ENCODE data around the gene LYPD6B. TPM values are rescaled to one million over a fixed set of nuclear protein-coding genes. Genes with fewer than 3 reads are reported as not detected.

Gene LYPD6B
- total RNA-seq, 1 donor, result 2.5 TPM

- Histone ChIP-seq H3K27ac (ENCODE audit: low read depth, low read length) (no peak overlapping the region), H3K4me2 (ENCODE audit: insufficient read depth, low read length) (no peak overlapping the region), H4K20me1 (ENCODE audit: insufficient read depth, low read length) (no peaks in the 10 kb centered on the region), H3K4me3 (ENCODE audit: insufficient read depth, low read length) (no peak overlapping the region), H3K27me3 (ENCODE audit: insufficient read depth, low read length) (peaks cover 7% of the 10 kb centered on the region), H3K36me3 (ENCODE audit: insufficient read depth, low read length) (no peaks in the 10 kb centered on the region), H3K4me1 (ENCODE audit: insufficient read depth, low read length) (no peaks in the 10 kb centered on the region), H3K9me3 (ENCODE audit: low read depth, low read length) (no peaks in the 10 kb centered on the region), H2AFZ (ENCODE audit: low read length) (no peak overlapping the region), H3K79me2 (ENCODE audit: insufficient read depth, low read length) (no peaks in the 10 kb centered on the region)
- no peak for DNase-seq (ENCODE audit: insufficient read length, low spot score, missing footprints)
- TF ChIP-seq CTCF (IDR thresholded peaks at IDR 0.05; ENCODE audit: extremely low read depth, low read depth, low read length), result no peak
These were observed 31.5 kb upstream of the LYPD6B start for GRCh38 chr2:149006883-149007543.

GRCh38 chr2:149008381-149008780 lies 30.1 kb upstream of the LYPD6B start:
- no peak overlapping the region for H3K27ac ChIP-seq (ENCODE audit: low read depth, low read length)
- H2AFZ ChIP-seq (ENCODE audit: low read length), result no peak overlapping the region
- no peak overlapping the region for H3K4me3 ChIP-seq (ENCODE audit: insufficient read depth, low read length)
- H3K4me1 ChIP-seq (ENCODE audit: insufficient read depth, low read length), result no peaks in the 10 kb centered on the region
- TF ChIP-seq CTCF (IDR thresholded peaks at IDR 0.05; ENCODE audit: extremely low read depth, low read depth, low read length), result no peak
- peaks cover 7% of the 10 kb centered on the region for H3K27me3 ChIP-seq (ENCODE audit: insufficient read depth, low read length)
- no peaks in the 10 kb centered on the region for H3K36me3 ChIP-seq (ENCODE audit: insufficient read depth, low read length)
- H3K4me2 ChIP-seq (ENCODE audit: insufficient read depth, low read length), result no peak overlapping the region
- no peaks in the 10 kb centered on the region for H3K9me3 ChIP-seq (ENCODE audit: low read depth, low read length)
- DNase-seq (ENCODE audit: insufficient read length, low spot score, missing footprints), result no peak
- H3K79me2 ChIP-seq (ENCODE audit: insufficient read depth, low read length), result no peaks in the 10 kb centered on the region
- H4K20me1 ChIP-seq (ENCODE audit: insufficient read depth, low read length), result no peaks in the 10 kb centered on the region

- no peak for TF ChIP-seq CTCF (IDR thresholded peaks at IDR 0.05; ENCODE audit: extremely low read depth, low read depth, low read length)
These were observed 28.7 kb upstream of the LYPD6B start for GRCh38 chr2:149009576-149010461.

GRCh38 chr2:149012545-149012944 lies 26.0 kb upstream of the LYPD6B start:
- Histone ChIP-seq H3K4me2 (ENCODE audit: insufficient read depth, low read length) (no peak overlapping the region), H3K27ac (ENCODE audit: low read depth, low read length) (no peak overlapping the region), H2AFZ (ENCODE audit: low read length) (no peak overlapping the region), H3K4me3 (ENCODE audit: insufficient read depth, low read length) (no peak overlapping the region), H3K4me1 (ENCODE audit: insufficient read depth, low read length) (no peaks in the 10 kb centered on the region), H4K20me1 (ENCODE audit: insufficient read depth, low read length) (no peaks in the 10 kb centered on the region), H3K27me3 (ENCODE audit: insufficient read depth, low read length) (no peaks in the 10 kb centered on the region), H3K9me3 (ENCODE audit: low read depth, low read length) (no peaks in the 10 kb centered on the region), H3K79me2 (ENCODE audit: insufficient read depth, low read length) (no peaks in the 10 kb centered on the region), H3K36me3 (ENCODE audit: insufficient read depth, low read length) (no peaks in the 10 kb centered on the region)
- no peak for DNase-seq (ENCODE audit: insufficient read length, low spot score, missing footprints)
- TF ChIP-seq CTCF (IDR thresholded peaks at IDR 0.05; ENCODE audit: extremely low read depth, low read depth, low read length), result no peak

More at GRCh38 chr2:149009576-149010461, 28.7 kb upstream of the LYPD6B start:
- Histone ChIP-seq H3K79me2 (ENCODE audit: insufficient read depth, low read length) (no peaks in the 10 kb centered on the region), H4K20me1 (ENCODE audit: insufficient read depth, low read length) (no peaks in the 10 kb centered on the region), H3K4me2 (ENCODE audit: insufficient read depth, low read length) (no peak overlapping the region), H3K4me3 (ENCODE audit: insufficient read depth, low read length) (no peak overlapping the region), H2AFZ (ENCODE audit: low read length) (no peak overlapping the region), H3K27me3 (ENCODE audit: insufficient read depth, low read length) (peaks cover 7% of the 10 kb centered on the region), H3K36me3 (ENCODE audit: insufficient read depth, low read length) (no peaks in the 10 kb centered on the region), H3K4me1 (ENCODE audit: insufficient read depth, low read length) (no peaks in the 10 kb centered on the region), H3K27ac (ENCODE audit: low read depth, low read length) (no peak overlapping the region), H3K9me3 (ENCODE audit: low read depth, low read length) (no peaks in the 10 kb centered on the region)
- DNase-seq (ENCODE audit: insufficient read length, low spot score, missing footprints), result no peak

Data from osteoblast (primary cell).